ENCODE measurements around the gene DAO.
"Not testable (repeated sequence)": the region's sequence is repeated elsewhere in the genome, so short reads cannot be mapped to it uniquely, and the experiment has no call there.

Gene DAO
- 0 to 0.15 (median 0.06) reads per million in 4 donors for total RNA-seq

- DNase-seq = no peak
These were observed at the start of gene DAO for GRCh38 chr12:108879615-108880254. Gene DAO (plus strand): TSS chr12:108880092. CDS start chr12:108885007, 4,915 bp downstream.

- DNase-seq = peak in 1 of 5 donors; percentile 76
These were observed 48.4 kb upstream of the DAO start for GRCh38 chr12:108831309-108831991.

GRCh38 chr12:108832208-108832607 is 47.7 kb upstream of the DAO start:
- DNase-seq = no peak

- DNase-seq = no peak
These were observed 47.0 kb upstream of the DAO start for GRCh38 chr12:108832730-108833354.

GRCh38 chr12:108833355-108833733 is 46.5 kb upstream of the DAO start:
- no peak for DNase-seq

GRCh38 chr12:108833757-108834472 is 46.0 kb upstream of the DAO start:
- DNase-seq = no peak

GRCh38 chr12:108835860-108836634 is 43.8 kb upstream of the DAO start:
- no peak for DNase-seq

- DNase-seq = no peak
These were observed 42.7 kb upstream of the DAO start for GRCh38 chr12:108837239-108837638.

GRCh38 chr12:108837680-108838079 is 42.2 kb upstream of the DAO start:
- no peak for DNase-seq

GRCh38 chr12:108838194-108839017 is 41.5 kb upstream of the DAO start:
- DNase-seq = peak; percentile 20 to 95 (median 41)

- DNase-seq = no peak
These were observed 40.6 kb upstream of the DAO start for GRCh38 chr12:108839018-108839889.

- no peak for DNase-seq
These were observed 40.0 kb upstream of the DAO start for GRCh38 chr12:108839890-108840230.

- no peak for DNase-seq
These were observed 39.1 kb upstream of the DAO start for GRCh38 chr12:108840605-108841332.

GRCh38 chr12:108841825-108842224 is 38.1 kb upstream of the DAO start:
- DNase-seq = not testable (repeated sequence)

- DNase-seq = no peak
These were observed 37.5 kb upstream of the DAO start for GRCh38 chr12:108842361-108842760.

GRCh38 chr12:108843187-108843586 is 36.7 kb upstream of the DAO start:
- DNase-seq = no peak

GRCh38 chr12:108845696-108846095 is 34.2 kb upstream of the DAO start:
- DNase-seq = no peak

GRCh38 chr12:108846290-108846701 is 33.6 kb upstream of the DAO start:
- no peak for DNase-seq

- no peak for DNase-seq
These were observed 32.2 kb upstream of the DAO start for GRCh38 chr12:108847705-108848104.

- no peak for DNase-seq
These were observed 30.2 kb upstream of the DAO start for GRCh38 chr12:108849660-108850059.
